Cardiac muscle cell (in vitro differentiated cells and primary cell): ENCODE results near the gene GALNT2. TPM values are rescaled to one million over a fixed set of nuclear protein-coding genes. Genes with fewer than 3 reads are reported as not detected.
A peak's percentile ranks its signal among the peaks of the same experiment; 100 is the strongest.

Experiments
- DNase-seq, 2 donors: peaks; one replicate each; pipeline versions ENCODE4 v3.0.0 to v3.0.0-alpha.2; 2010 to 2017; ENCODE audit warnings: low read depth in 1 of 2, low spot score in 1 of 2
- H3K27ac ChIP-seq: fragments of 200-600 bp; sonication (generic); 2 replicates; pipeline ENCODE4 v1.5.1; 2016
- H3K27me3 ChIP-seq: fragments of 200-600 bp; sonication (generic); 2 replicates; pipeline ENCODE4 v1.6.0; 2016; ENCODE audit warnings: control low read depth
- H3K36me3 ChIP-seq: fragments of 200-600 bp; sonication (generic); 2 replicates; pipeline ENCODE4 v1.5.1; 2016; ENCODE audit warnings: control low read depth
- H3K4me1 ChIP-seq: fragments of 200-600 bp; sonication (generic); 2 replicates; pipeline ENCODE4 v1.8.1; 2017; ENCODE audit warnings: low read depth, mild to moderate bottlenecking, mixed run types
- H3K4me3 ChIP-seq: fragments of 200-600 bp; sonication (generic); 2 replicates; pipeline ENCODE4 v1.5.1; 2016; ENCODE audit warnings: mild to moderate bottlenecking
- H3K9me3 ChIP-seq: fragments of 200-600 bp; sonication (generic); 2 replicates; pipeline ENCODE4 v1.5.1; 2017; ENCODE audit warnings: low read depth, mild to moderate bottlenecking, control low read depth
- CTCF ChIP-seq: IDR thresholded peaks from 2 replicates; pipeline ENCODE4 v1.5.1; 2012; ENCODE audit warnings: low read depth, mild to moderate bottlenecking, low read length
- polyA plus RNA-seq: library from polyadenylated mRNA; unstranded; fragments of >200 nt; fragmentation: Nextera tagmentation; extraction: Ambion mirVana; gene quantifications from 2 replicates; pipeline ENCODE4 v1.2.1, GENCODE V29; 2016
- total RNA-seq: library from RNA; depleted of rRNA; stranded (reverse); fragments of >200 nt; gene quantifications from 2 replicates; pipeline ENCODE4 v1.2.3, GENCODE V29; 2016

Gene GALNT2
- total and polyA plus RNA-seq, 2 experiments from 2014 or later, result 71.4 to 92.1 TPM

DNA sequence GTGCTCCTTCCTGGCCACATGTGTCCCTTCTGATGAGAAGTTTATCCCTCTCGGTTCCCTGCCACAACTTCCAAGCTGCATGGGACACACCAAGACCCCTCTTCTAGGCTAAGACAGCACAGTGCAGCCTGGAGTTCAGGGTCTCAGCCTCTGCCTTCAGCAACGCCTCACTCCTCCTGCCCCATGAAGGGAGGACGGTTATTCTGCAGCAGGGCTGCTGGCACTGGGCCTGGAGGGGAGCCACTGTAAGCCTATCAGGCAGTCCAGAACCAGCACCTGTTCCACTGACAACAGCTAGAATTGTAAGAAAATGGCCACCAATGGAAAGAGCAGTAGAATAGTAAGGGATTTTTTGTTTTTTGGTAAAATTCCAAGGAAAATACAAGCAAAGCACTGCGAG is 72.3 kb downstream of the GALNT2 start:
- H3K4me3 ChIP-seq, result no peak overlapping the region
- H3K27ac ChIP-seq, result no peak overlapping the region
- no peaks in the 10 kb centered on the region for H3K9me3 ChIP-seq
- no peak for DNase-seq
- no peaks in the 10 kb centered on the region for H3K27me3 ChIP-seq
- TF ChIP-seq CTCF, result no peak
- peaks cover 78% of the 10 kb centered on the region for H3K4me1 ChIP-seq
- no peaks in the 10 kb centered on the region for H3K36me3 ChIP-seq

GRCh38 chr1:230139741-230140140 is 72.7 kb downstream of the GALNT2 start:
- TF ChIP-seq CTCF, result no peak
- Histone ChIP-seq H3K9me3 (no peaks in the 10 kb centered on the region), H3K36me3 (no peaks in the 10 kb centered on the region), H3K4me1 (peaks cover 76% of the 10 kb centered on the region), H3K4me3 (no peak overlapping the region), H3K27ac (no peak overlapping the region), H3K27me3 (no peaks in the 10 kb centered on the region)
- DNase-seq, result no peak

DNA sequence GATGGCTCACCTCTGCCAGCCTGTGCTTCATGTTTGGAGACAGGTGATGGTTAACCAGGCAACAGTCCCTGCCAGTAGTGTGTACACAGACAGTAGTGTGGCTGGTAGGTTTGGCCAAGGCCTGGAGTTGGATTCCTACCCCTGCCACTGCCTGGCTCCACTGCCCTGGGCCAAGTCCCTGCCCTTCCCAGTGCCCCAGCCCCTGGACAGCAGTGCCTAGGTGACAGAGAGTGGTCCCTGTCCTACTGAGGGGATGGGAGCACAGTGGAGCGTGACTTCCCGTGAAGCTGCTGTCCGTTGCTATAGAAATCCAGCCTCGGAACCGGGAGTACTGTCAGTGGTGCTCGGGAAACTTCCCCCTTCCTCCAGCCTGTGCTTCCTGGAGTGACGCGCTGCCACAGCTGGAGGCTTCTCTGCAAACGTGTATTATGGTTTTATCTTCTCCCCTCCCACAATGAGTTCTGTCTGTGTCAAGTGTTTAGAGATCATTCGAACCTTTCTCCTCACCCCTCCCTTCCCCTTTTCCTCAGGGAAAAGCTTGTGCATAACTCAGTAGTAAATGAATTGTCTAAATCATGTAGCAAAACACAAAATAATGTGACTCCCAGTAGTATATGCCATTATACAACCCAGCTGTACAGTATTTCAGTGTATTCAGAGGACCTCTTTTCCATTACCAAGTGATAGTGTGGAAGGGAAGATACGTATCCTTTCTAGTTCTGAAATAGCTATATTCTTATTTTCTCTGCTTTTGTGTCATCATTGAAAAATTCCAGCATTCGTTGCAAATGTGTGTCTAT is 73.4 kb downstream of the GALNT2 start:
- Histone ChIP-seq H3K27me3 (no peaks in the 10 kb centered on the region), H3K9me3 (no peaks in the 10 kb centered on the region), H3K36me3 (no peaks in the 10 kb centered on the region), H3K4me3 (no peak overlapping the region), H3K4me1 (peaks cover 74% of the 10 kb centered on the region), H3K27ac (no peak overlapping the region)
- DNase-seq, result peak in 1 of 2 donors; percentile 69
- TF ChIP-seq CTCF, result no peak

- no peak overlapping the region for H3K27ac ChIP-seq
- peak in 1 of 2 donors; percentile 33 for DNase-seq
- no peaks in the 10 kb centered on the region for H3K9me3 ChIP-seq
- no peak overlapping the region for H3K4me3 ChIP-seq
- peaks cover 70% of the 10 kb centered on the region for H3K4me1 ChIP-seq
- TF ChIP-seq CTCF, result no peak
- H3K36me3 ChIP-seq, result no peaks in the 10 kb centered on the region
- no peaks in the 10 kb centered on the region for H3K27me3 ChIP-seq
These were observed 74.1 kb downstream of the GALNT2 start for GRCh38 chr1:230141021-230141648.

DNA sequence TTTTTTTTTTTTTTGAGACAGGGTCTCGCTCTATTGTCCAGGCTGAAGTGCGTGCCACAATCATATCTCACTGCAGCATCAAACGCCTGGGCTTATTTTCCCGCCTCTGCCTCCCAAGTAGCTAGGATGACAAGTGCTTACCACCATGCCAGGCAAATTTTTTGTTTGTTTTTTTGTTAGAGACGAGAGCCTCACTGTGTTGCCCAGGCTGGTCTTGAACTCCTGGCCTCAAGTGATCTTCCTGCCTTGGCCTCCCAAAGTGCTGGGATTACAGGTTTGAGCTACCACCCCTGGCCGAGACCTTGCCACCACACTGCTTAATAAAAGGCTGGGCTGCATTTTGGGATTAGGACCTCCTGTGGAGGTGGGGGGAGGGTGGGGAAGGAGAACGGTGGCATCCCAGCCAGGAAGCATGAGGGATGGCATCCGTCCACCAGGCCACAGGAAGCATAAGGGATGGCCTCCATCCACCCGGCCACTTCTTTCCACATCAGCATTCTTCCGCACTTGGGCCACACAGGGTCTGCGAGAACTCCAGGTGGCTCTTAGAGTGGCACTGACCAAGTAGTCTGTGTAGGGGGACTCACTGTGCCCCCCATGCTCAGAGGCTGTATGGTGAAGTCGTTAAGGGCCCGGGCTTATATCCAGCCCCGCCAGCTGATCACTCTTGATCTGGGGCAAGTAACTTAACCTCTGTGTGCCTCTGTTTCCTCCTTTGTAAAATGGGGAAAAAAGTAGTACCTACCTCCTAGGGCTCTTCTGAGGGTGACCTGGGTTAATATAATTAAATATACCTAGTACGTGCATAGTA is 75.0 kb downstream of the GALNT2 start:
- Histone ChIP-seq H3K27me3 (no peaks in the 10 kb centered on the region), H3K9me3 (no peaks in the 10 kb centered on the region), H3K27ac (no peak overlapping the region), H3K4me3 (no peak overlapping the region), H3K4me1 (peaks cover 69% of the 10 kb centered on the region), H3K36me3 (no peaks in the 10 kb centered on the region)
- TF ChIP-seq CTCF, result no peak
- DNase-seq, result no peak
